Ammon's horn (tissue), 1 donor: Measurements from ENCODE around the gene MYOM1.

Source experiments
- DNase-seq: peaks from one replicate; pipeline ENCODE4 v3.0.0-alpha.2; 2016; ENCODE audit warnings: low spot score

Gene MYOM1

GRCh38 chr18:3219631-3220335, at the start of gene MYOM1:
MYOM1 (minus strand) TSS chr18:3219968; CDS start chr18:3215223, 4,745 bp downstream.
- DNase-seq, result no peak

GRCh38 chr18:3269241-3269913, 49.6 kb upstream of the MYOM1 start:
- DNase-seq, result no peak

GRCh38 chr18:3268306-3268705, 48.5 kb upstream of the MYOM1 start:
- no peak for DNase-seq

- no peak for DNase-seq
These were observed 46.4 kb upstream of the MYOM1 start for GRCh38 chr18:3266062-3266608.

- DNase-seq, result no peak
These were observed 45.8 kb upstream of the MYOM1 start for GRCh38 chr18:3265564-3266033.

DNA sequence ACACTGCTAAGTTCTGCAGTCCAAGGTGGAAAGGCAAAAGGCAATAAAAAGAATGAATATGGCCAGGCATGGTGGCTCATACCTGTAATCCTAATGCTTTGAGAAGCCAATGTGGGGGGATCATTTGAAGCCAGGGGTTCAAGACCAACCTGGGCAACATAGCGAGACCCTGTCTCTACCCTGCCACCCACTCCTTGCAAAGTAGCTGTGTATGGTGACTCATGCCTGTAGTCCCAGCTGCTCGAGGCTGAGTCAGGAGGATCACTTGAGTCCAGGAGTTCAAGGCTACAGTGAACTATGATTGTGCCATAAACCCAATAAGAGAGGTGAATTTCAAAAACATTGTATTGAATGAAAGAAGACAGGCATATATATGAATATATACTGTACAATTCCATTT, 44.6 kb upstream of the MYOM1 start:
- DNase-seq, result no peak

GRCh38 chr18:3263132-3263700, 43.4 kb upstream of the MYOM1 start:
- no peak for DNase-seq

- no peak for DNase-seq
These were observed 42.7 kb upstream of the MYOM1 start for GRCh38 chr18:3262234-3263131.

DNA sequence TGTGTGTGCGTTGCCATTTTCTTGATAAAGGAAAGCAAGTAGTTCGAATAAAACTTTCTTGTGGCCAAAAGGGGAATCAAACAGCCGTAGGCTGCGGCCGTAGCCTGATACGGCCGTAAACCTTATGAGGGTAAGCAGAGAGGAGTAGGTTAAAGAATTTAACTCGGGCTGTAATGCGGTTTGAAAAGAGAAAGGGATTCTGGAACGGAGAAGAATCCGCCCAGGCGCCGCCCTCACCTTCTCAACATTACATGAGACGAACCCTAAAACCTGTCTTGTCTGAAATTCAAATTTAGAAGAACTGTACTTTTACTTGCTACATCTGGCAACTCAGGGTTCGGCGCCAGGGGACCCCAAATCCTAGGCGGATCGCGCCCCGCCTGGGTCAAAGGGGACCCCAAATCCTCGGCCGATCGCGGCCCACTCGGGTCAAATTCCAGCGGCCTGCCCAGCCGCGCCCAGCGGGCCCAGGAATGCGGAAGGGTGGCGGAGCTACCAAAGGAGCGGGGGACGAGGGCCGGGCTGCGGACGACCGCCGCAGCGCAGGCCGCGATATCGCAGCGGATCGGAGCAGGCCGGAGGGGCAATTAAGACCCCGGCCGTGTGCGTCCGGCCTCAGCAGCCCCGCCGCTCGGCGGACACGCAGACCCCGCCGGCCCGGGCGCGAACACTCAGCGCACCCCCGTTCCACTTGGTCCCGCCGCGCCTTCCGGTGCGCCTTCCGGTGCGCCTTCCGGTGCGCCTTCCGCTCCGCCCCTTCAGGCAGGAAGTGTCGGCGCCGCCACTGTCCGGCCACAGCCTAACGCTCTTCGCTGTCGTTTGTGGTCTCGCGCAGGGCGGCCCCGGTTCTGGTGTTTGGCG, 41.8 kb upstream of the MYOM1 start, which contains the start of gene MYL12B:
MYL12B (plus strand) TSS at position 761 of the 861 bp plus-strand sequence. CDS start 10,766 bp downstream, outside the sequence.
- peak; percentile 84 for DNase-seq

GRCh38 chr18:3260995-3261372, 41.2 kb upstream of the MYOM1 start:
- DNase-seq, result no peak

DNA sequence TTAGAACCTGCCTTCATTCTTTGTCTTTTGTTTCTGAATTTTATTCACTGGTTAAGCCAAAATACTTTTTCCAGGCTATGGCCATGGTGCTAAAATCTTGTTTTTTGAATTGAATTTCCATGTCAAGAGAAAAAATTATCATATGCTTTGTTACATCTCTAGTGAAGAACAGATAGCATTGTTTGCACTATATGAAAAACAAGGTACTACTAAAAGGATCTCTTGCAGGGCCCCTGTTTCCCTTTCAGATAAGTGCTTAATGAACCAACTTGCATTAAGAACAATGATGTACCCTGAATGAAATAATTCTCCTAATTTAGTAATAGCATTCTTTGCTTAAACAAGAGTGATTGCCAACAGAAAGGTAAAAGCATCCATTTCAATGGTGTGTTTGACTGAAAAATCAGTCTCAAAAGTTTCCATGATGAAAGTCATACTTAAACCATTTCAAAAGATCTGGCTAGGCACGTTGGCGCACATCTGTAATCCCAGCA, 37.9 kb upstream of the MYOM1 start:
- no peak for DNase-seq

- DNase-seq, result no peak
These were observed 37.2 kb upstream of the MYOM1 start for GRCh38 chr18:3256693-3257626.

- DNase-seq, result no peak
These were observed 35.9 kb upstream of the MYOM1 start for GRCh38 chr18:3255611-3256165.

- no peak for DNase-seq
These were observed 35.0 kb upstream of the MYOM1 start for GRCh38 chr18:3254725-3255124.

DNA sequence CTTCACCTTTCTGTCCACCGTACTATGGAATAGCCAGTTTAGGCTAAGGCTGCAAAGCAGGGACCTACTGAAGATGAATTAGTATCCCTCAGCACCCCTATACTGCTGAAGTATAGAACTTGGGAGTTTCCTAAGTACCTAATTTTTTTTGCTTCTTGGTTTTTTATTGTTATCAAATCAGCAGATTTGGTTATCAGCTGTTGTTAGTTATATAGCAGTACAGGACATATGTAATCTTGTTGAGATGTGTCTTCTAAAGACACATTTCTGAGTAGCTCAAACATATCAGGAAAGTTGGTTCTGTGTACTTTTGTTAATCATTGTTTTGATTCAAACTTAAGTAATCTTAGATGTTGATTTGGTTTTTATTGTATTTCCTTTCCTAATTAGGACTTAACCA, 33.1 kb upstream of the MYOM1 start:
- DNase-seq, result no peak

- DNase-seq, result no peak
These were observed 32.2 kb upstream of the MYOM1 start for GRCh38 chr18:3251963-3252277.

DNA sequence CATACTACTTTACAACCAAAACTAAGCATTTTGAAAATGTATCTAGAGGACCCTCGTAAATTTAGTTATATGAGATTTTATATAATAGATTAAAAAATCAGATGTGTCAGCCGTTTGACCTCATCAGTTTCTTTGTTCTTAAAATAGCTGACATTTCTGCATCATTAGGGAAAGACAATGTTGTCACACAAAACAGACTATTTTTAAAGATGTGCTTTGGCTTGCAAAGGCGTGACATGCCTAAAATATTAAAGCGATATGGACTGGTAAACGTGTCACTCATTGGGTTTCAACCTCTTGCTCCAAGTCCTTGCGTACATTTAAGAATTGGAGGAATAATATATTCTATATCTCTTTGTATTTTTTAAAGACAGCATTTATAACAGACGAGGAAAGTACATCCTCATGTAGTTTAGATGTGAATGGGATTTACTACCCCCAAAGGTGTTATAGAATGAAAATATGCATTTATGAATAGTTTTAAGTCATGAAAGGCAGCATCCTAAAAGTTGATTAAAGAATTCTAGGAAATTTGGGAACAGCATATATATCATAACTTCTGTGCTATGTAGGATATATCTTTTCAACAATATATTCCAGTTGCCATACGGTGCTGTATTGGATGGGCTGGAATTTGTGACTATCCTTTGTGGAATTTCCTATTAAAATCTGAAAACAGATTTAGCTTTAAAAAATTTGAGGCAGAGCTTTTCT, 31.6 kb upstream of the MYOM1 start:
- DNase-seq, result no peak

DNA sequence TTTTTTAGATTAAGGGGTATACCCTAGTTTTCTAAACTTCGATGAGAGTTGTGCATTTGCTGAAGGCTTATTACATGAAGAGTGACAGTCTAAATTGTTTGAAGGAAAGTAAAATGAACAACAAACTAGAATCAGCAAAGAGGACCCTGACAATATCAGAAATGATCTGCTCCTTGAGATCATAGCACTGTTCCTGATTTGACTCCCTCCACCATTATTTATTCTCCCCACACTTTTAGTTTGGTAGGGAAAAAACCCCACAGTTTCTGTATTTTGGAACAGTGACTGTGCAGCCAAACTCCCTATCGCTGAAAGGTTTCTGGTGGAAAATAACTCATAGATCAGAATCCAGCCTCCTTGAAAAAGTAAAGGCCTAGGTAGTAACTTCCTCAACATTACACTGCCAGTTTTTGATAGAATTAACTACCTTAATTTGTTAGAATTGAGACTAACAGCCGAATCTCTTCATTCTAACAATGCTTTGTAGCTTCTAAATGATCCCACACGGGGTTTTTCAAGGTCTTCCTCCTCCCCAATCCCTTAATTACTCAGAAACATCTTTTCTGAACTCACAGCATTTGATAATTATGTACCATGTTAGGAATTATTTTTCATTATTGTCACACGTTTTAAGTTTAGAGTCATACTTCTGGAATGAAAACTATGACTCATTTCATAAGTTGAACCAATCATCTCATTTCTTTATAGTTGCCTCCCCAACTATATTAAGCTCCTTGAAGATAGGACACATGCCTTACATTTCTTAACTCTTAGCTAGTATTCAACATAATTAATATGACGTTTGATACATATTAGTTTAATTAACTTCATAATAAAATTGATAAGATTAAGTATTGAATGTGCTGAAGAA, 30.7 kb upstream of the MYOM1 start:
- DNase-seq, result no peak
